B cell (primary cell): ENCODE measurements around the gene CIAO2A. TPM values are rescaled to one million over a fixed set of nuclear protein-coding genes. Genes with fewer than 3 reads are reported as not detected.

Experiments used
- ATAC-seq: fragments of 200-7000 bp; cut with Tn5 transposase; one replicate; pipeline ENCODE4 v1.10.0; 2021; ENCODE audit warnings: low read depth, mild to moderate bottlenecking, moderate number of reproducible peaks, moderate library complexity
- CTCF ChIA-PET: fragments of 350-600 bp; sonication (Branson Sonifier 250); formaldehyde crosslinking; loops from one replicate; lab custom pipeline; 2021; ENCODE audit warnings: antibody characterized with exemption, inconsistent platforms; lab: Charles Lee
- POLR2A ChIA-PET: fragments of 350-600 bp; sonication (Branson Sonifier 250); formaldehyde crosslinking; loops from one replicate; lab custom pipeline; 2021; ENCODE audit warnings: antibody characterized with exemption; lab: Charles Lee
- DNase-seq: peaks from one replicate; pipeline ENCODE4 v3.0.0; 2013
- H2AFZ ChIP-seq: 2 replicates; pipeline ENCODE4 v1.6.1; 2012; ENCODE audit warnings: mild to moderate bottlenecking, low read depth, low read length; ENCODE audit not compliant: insufficient read depth, poor library complexity, severe bottlenecking
- H3K27ac ChIP-seq, 2 donors: 1 replicate in 1 of 2; 2 replicates in 1 of 2; pipeline ENCODE4 v1.5.1; 2012 to 2013; ENCODE audit warnings: low read length in 2 of 2, mild to moderate bottlenecking in 2 of 2, moderate library complexity in 1 of 2
- H3K27me3 ChIP-seq, 4 experiments: fragments of 200-600 bp in 1 of 4; sonication (generic) in 1 of 4; replicated peaks in 1 of 4; 1 replicate in 2 of 4; 2 replicates in 2 of 4; pipeline versions ENCODE4 v1.6.1 to v1.7.0; 2013 to 2016; ENCODE audit warnings: low read length in 3 of 4, mild to moderate bottlenecking in 2 of 4, mixed read lengths in 1 of 4, moderate library complexity in 1 of 4; ENCODE audit not compliant: insufficient read depth in 4 of 4, control insufficient read depth in 3 of 4; ENCODE audit errors: control extremely low read depth in 1 of 4
- H3K36me3 ChIP-seq, 2 experiments: replicated peaks in 1 of 2; 1 replicate in 1 of 2; 2 replicates in 1 of 2; pipeline versions ENCODE4 v1.6.1 to v1.7.1; 2013; ENCODE audit warnings: low read length in 1 of 2; ENCODE audit not compliant: insufficient read depth in 2 of 2, control insufficient read depth in 1 of 2; ENCODE audit errors: control extremely low read depth in 1 of 2, extremely low read depth in 1 of 2
- H3K4me1 ChIP-seq, 2 donors: fragments of 200-600 bp in 1 of 2; sonication (generic) in 1 of 2; 1 replicate in 1 of 2; 2 replicates in 1 of 2; pipeline versions ENCODE4 v1.5.1 to v1.6.1; 2013 to 2017; ENCODE audit warnings: low read length in 2 of 2; ENCODE audit not compliant: control insufficient read depth in 2 of 2, insufficient read depth in 2 of 2
- H3K4me2 ChIP-seq: replicated peaks from 2 replicates; pipeline ENCODE3; 2012; ENCODE audit warnings: mild to moderate bottlenecking, low read depth, low read length; ENCODE audit not compliant: poor library complexity, severe bottlenecking
- H3K4me3 ChIP-seq, 5 experiments: fragments of 200-600 bp in 1 of 5; sonication (generic) in 1 of 5; 1 replicate in 3 of 5; 2 replicates in 2 of 5; pipeline versions ENCODE4 v1.5.1 to v1.7.0; 2011 to 2016; ENCODE audit warnings: low read length in 4 of 5, mild to moderate bottlenecking in 4 of 5, low read depth in 2 of 5, control low read depth in 1 of 5, moderate library complexity in 1 of 5; ENCODE audit not compliant: insufficient read depth in 1 of 5; ENCODE audit errors: control extremely low read depth in 1 of 5, extremely low read depth in 1 of 5
- H3K79me2 ChIP-seq: fragments of 200-600 bp; sonication (generic); one replicate; pipeline ENCODE4 v1.6.0; 2016; ENCODE audit warnings: low read length; ENCODE audit not compliant: control insufficient read depth, insufficient read depth
- H3K9ac ChIP-seq: fragments of 200-600 bp; sonication (generic); 2 replicates; pipeline ENCODE4 v1.6.1; 2017; ENCODE audit warnings: mild to moderate bottlenecking, low read length, moderate library complexity
- H3K9me3 ChIP-seq, 3 donors: one replicate each; pipeline versions ENCODE4 v1.6.1 to v1.7.1; 2013; ENCODE audit warnings: low read length in 2 of 3; ENCODE audit not compliant: control insufficient read depth in 2 of 3, insufficient read depth in 1 of 3; ENCODE audit errors: control extremely low read depth in 1 of 3
- H4K20me1 ChIP-seq: 2 replicates; pipeline ENCODE4 v1.6.0; 2012; ENCODE audit warnings: mild to moderate bottlenecking, low read length; ENCODE audit not compliant: insufficient read depth, control insufficient read depth, poor library complexity, severe bottlenecking
- H3K27ac Mint-ChIP-seq: one replicate; pipeline ENCODE4 v1.8.0; 2021; ENCODE audit warnings: mixed read lengths
- H3K27me3 Mint-ChIP-seq: one replicate; pipeline ENCODE4 v1.8.0; 2021; ENCODE audit warnings: mixed read lengths
- H3K4me1 Mint-ChIP-seq: one replicate; pipeline ENCODE4 v1.8.0; 2021; ENCODE audit warnings: mixed read lengths
- H3K4me3 Mint-ChIP-seq: one replicate; pipeline ENCODE4 v1.8.0; 2021; ENCODE audit warnings: mixed read lengths
- H3K9me3 Mint-ChIP-seq: one replicate; pipeline ENCODE4 v1.8.0; 2022; ENCODE audit warnings: mixed read lengths; ENCODE audit not compliant: insufficient read depth
- EZH2 ChIP-seq: IDR thresholded peaks from 2 replicates; pipeline ENCODE4 v1.6.1; 2012; ENCODE audit warnings: borderline replicate concordance, low read depth, mild to moderate bottlenecking, moderate library complexity, low read length; ENCODE audit not compliant: insufficient read depth, poor library complexity, severe bottlenecking
- WGBS: methylation state at CpG from one replicate; pipeline ENCODE4 v1.1.5; 2013; ENCODE audit warnings: missing lambda C conversion rate; ENCODE audit not compliant: insufficient coverage; 5-methylcytosine and 5-hydroxymethylcytosine counted together
- intact Hi-C: fragments of 100-400 bp; cut with micrococcal nuclease; formaldehyde crosslinking; loops from one replicate; pipeline ENCODE4 v1.10.0; 2022
- polyA plus RNA-seq: library from polyadenylated mRNA; depleted of rRNA; stranded (reverse); fragments of >200 nt; gene quantifications from 2 replicates; pipeline ENCODE4 v1.2.3, GENCODE V29; 2012
- total RNA-seq, 2 donors: library from RNA; stranded (reverse); fragments of 120-200 nt in 1 of 2; gene quantifications; 1 replicate in 1 of 2; 2 replicates in 1 of 2; pipeline versions ENCODE4 v1.2.3 to v1.2.4, GENCODE V29; 2013 to 2022
- TF ChIP-seq, protein P1 (sequence below): fragments of 200-600 bp; IDR thresholded peaks from one replicate; pipeline ENCODE4 v1.8.0; 2022; ENCODE audit warnings: antibody characterized with exemption, mild to moderate bottlenecking

Gene CIAO2A
- total and polyA plus RNA-seq, 2 donors (not counting 1 experiment from before 2014, with no cell fraction given), result 68.2 to 71.5 TPM

DNA sequence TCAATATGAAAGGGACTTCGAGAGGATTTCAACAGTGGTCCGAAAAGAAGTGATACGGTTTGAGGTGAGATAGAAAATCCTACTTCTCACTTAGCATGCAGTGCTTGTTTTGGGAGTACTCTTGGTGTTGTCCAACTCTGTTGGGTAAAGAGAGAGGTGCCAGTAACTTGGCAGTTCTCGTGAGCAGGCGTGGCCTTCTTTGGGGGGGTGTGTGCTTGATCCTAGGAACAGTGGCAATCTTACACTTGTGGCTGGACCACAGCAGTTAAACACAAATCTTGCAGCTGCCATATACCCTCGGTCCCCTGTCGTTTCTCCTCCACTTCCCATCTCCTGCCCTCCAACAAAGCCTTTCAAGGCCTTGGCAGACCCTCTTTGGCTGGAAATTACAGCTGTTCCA lies 42.7 kb upstream of the CIAO2A start:
- H2AFZ ChIP-seq, result no peak overlapping the region
- no peaks in the 10 kb centered on the region for H3K9me3 ChIP-seq
- H3K4me1 Mint-ChIP-seq, result peaks cover 19% of the 10 kb centered on the region
- H3K4me3 ChIP-seq, result no peak overlapping the region
- H3K36me3 ChIP-seq, result peaks cover 12 to 70% of the 10 kb centered on the region in 2 experiments
- no peak overlapping the region for H3K9ac ChIP-seq
- H4K20me1 ChIP-seq, result peaks cover 28% of the 10 kb centered on the region
- TF ChIP-seq, protein P1, sequence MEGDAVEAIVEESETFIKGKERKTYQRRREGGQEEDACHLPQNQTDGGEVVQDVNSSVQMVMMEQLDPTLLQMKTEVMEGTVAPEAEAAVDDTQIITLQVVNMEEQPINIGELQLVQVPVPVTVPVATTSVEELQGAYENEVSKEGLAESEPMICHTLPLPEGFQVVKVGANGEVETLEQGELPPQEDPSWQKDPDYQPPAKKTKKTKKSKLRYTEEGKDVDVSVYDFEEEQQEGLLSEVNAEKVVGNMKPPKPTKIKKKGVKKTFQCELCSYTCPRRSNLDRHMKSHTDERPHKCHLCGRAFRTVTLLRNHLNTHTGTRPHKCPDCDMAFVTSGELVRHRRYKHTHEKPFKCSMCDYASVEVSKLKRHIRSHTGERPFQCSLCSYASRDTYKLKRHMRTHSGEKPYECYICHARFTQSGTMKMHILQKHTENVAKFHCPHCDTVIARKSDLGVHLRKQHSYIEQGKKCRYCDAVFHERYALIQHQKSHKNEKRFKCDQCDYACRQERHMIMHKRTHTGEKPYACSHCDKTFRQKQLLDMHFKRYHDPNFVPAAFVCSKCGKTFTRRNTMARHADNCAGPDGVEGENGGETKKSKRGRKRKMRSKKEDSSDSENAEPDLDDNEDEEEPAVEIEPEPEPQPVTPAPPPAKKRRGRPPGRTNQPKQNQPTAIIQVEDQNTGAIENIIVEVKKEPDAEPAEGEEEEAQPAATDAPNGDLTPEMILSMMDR, result no peak
- no peak for TF ChIP-seq EZH2
- H3K27me3 ChIP-seq, result no peaks in the 10 kb centered on the region
- CTCF ChIA-PET, result interaction anchor here (1.3 to 3.0 kb wide), 3 partner anchors 10 to 18 kb away, joined by 3 to 62 read pairs (median 7); partner anchors contain the start of gene SNX22
- peaks cover 21% of the 10 kb centered on the region for H3K79me2 ChIP-seq
- ATAC-seq (no peak), DNase-seq (no peak)
- POLR2A ChIA-PET, result interaction anchor here (1.9 kb wide), 1 partner anchor 17 kb away, joined by 8 read pairs; no protein-coding TSS in a partner anchor
- H3K4me1 ChIP-seq, result peaks cover 8 to 17% of the 10 kb centered on the region in 2 donors
- no peak overlapping the region for H3K4me3 Mint-ChIP-seq
- peak overlapping the region; percentile 32 for H3K27ac Mint-ChIP-seq
- no peaks in the 10 kb centered on the region for H3K27me3 Mint-ChIP-seq
- no peaks in the 10 kb centered on the region for H3K9me3 Mint-ChIP-seq
- H3K4me2 ChIP-seq, result no peak overlapping the region
- peak overlapping the region in 1 of 2 donors; percentile 53 for H3K27ac ChIP-seq
- WGBS, result 96% methylated on average over 4 of the region's 7 CpGs
- intact Hi-C loops, result no loop called here

DNA sequence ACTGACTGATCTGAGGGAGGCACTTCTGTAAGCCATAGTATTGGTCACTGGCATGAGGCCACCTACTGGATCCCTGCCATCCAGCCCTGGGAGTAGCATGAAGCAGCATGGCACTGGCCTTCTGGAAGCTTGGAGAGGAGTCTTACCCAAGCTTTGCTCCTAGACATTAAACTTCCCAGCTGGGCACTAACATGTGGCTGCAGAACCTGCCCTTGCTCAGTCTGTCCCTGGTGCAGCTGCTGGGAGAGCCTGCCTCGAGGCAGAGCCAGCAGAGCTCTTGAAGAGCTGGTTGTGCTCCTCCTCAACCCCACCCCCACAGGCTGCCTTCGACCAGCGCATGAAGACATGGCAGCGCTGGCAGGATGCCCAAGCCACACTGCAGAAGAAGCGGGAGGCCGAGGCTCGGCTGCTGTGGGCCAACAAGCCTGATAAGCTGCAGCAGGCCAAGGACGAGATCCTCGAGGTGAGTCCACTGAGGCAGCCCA lies 40.7 kb upstream of the CIAO2A start:
- no peak overlapping the region for H3K4me3 ChIP-seq
- Mint-ChIP-seq H3K4me1 (peaks cover 19% of the 10 kb centered on the region), H3K9me3 (no peaks in the 10 kb centered on the region), H3K27ac (no peak overlapping the region), H3K4me3 (no peak overlapping the region), H3K27me3 (no peaks in the 10 kb centered on the region)
- ATAC-seq (no peak), DNase-seq (no peak)
- WGBS, result 97% methylated on average over 9 of the region's 9 CpGs
- CTCF ChIA-PET, result interaction anchor here (0.9 to 1.6 kb wide), 3 partner anchors 17 to 19 kb away, joined by 3 to 6 read pairs (median 3); partner anchors contain the start of gene SNX22
- POLR2A ChIA-PET, result interaction anchor here (0.6 kb wide), 1 partner anchor 25 kb away, joined by 3 read pairs; no protein-coding TSS in a partner anchor
- TF ChIP-seq EZH2, result no peak
- TF ChIP-seq, protein P1, result no peak
- H3K4me1 ChIP-seq, result peaks cover 8 to 17% of the 10 kb centered on the region in 2 donors
- H2AFZ ChIP-seq, result no peak overlapping the region
- H3K27me3 ChIP-seq, result no peaks in the 10 kb centered on the region
- peaks cover 13 to 83% of the 10 kb centered on the region in 2 experiments for H3K36me3 ChIP-seq
- intact Hi-C loops, result no loop called here
- H3K9me3 ChIP-seq, result no peaks in the 10 kb centered on the region
- no peak overlapping the region for H3K9ac ChIP-seq
- no peak overlapping the region for H3K27ac ChIP-seq
- peaks cover 30% of the 10 kb centered on the region for H4K20me1 ChIP-seq
- H3K4me2 ChIP-seq, result no peak overlapping the region
- peaks cover 22% of the 10 kb centered on the region for H3K79me2 ChIP-seq
